ENCODE results near the gene TPR.

TPR gene

DNA sequence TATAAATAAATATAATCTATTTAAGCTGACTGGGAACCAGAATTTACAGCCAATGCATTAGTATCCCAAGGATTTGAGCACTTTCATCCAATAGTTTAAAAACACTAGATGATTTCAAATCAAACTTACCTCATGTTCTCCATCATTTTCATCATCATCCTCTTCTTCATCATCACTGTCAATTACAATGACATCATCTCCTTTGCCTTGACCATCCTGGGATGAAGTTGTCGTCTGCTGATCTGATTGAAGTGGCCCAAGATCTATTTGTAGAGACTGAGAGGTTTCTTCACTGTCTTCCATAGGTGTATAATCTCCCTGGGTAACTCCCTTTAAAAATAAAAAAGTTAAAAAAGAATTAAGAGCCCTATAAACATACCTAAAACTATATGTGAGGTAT is 47.7 kb downstream of the TPR start:
- DNase-seq (ENCODE audit: low read depth in 2 of 2), result no peak

DNA sequence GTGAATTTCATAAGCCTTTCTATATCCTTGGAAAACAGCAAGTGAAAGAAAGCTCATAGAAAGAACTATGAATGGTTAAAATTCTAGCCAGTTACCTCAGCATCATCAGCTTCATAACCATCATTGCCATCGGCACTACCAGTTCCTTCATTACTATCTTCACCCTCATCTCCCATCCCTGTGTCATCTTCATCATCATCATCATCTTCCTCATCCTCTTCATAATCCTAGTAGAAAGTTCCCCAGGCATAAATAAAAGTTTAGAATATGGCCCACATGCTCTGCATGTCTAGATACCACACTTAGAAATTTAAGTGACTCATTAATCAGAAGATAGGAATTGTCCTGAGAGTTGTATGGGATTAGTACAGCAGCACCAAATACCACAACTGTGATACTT is 49.0 kb downstream of the TPR start:
- no peak for DNase-seq (ENCODE audit: low read depth in 2 of 2)

DNA sequence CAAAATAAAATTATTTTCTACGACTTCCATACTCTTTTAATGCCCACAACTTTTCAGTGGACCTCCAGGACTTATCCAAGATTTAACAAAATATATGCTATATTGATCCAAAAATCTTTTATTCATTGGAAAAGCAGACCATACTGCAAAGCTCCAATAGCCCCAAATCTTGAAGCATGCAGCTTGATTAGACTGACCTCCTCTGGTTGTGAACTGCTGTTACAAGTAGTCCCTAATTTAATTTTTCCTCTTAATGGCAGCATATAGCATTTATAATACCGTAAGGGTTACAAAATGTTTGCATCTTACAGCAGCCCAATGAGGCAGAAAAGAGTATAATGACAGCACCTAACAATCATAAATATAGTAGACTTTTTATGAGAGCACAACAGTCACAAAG is 49.8 kb downstream of the TPR start:
- DNase-seq (ENCODE audit: low read depth in 2 of 2), result no peak

DNA sequence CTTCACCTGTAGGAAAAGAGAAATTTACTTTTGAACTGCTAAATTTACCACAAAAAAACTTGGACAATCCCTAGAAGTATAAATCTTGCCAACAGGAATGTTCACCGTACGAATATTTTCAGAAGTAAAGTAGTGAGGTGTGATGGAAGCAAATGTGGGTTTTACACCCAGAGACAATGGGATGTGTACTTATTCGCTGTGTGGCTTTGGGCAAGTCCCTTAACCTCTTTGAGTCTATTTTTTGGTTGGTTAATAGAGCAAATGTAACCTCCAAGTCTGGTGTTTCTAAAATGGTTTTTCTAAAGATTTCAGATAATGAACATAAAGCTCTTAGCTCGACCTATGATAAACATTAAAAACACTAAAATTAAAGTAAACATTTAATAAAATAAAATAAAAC is 51.2 kb downstream of the TPR start:
- DNase-seq (ENCODE audit: low read depth in 2 of 2), result no peak

- DNase-seq (ENCODE audit: low read depth in 2 of 2), result no peak
Measured at GRCh38 chr1:186315570-186315969, 59.5 kb downstream of the TPR start.

DNA sequence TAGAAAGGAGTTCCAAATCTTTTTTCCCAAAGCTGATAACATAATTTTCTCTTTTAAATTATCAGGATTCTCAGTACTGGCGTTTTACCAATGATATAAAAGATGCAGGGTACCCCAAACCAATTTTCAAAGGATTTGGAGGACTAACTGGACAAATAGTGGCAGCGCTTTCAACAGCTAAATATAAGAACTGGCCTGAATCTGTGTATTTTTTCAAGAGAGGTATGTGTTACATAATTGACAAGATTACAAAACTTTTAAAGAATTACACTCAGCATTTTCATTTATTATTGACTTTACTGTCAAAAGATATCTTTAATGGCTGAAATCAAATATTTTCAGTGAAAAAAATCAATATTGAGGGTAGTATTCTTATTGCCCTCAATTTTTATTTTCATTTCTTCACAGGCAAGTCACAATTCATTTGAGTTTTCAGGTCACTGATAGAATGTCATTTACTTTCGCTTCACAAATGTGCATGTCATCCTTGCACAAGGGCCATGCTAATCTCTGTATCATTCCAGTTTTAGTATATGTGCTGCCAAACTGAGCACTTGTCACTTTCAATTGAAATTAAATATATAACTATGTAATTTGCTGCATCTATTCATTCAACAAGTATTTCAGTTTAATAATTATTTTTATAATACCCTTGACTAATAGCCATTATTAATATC is 63.5 kb downstream of the TPR start:
- DNase-seq (ENCODE audit: low read depth in 2 of 2), result no peak

GRCh38 chr1:186310307-186310706 is 64.7 kb downstream of the TPR start:
- DNase-seq (ENCODE audit: low read depth in 2 of 2), result no peak

DNA sequence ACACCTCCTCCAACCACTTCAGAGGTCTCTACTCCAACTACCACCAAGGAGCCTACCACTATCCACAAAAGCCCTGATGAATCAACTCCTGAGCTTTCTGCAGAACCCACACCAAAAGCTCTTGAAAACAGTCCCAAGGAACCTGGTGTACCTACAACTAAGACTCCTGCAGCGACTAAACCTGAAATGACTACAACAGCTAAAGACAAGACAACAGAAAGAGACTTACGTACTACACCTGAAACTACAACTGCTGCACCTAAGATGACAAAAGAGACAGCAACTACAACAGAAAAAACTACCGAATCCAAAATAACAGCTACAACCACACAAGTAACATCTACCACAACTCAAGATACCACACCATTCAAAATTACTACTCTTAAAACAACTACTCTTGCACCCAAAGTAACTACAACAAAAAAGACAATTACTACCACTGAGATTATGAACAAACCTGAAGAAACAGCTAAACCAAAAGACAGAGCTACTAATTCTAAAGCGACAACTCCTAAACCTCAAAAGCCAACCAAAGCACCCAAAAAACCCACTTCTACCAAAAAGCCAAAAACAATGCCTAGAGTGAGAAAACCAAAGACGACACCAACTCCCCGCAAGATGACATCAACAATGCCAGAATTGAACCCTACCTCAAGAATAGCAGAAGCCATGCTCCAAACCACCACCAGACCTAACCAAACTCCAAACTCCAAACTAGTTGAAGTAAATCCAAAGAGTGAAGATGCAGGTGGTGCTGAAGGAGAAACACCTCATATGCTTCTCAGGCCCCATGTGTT is 66.6 kb downstream of the TPR start:
- DNase-seq (ENCODE audit: low read depth in 2 of 2), result no peak

- no peak for DNase-seq (ENCODE audit: low read depth in 2 of 2)
Measured at GRCh38 chr1:186307445-186307844, 67.6 kb downstream of the TPR start.

DNA sequence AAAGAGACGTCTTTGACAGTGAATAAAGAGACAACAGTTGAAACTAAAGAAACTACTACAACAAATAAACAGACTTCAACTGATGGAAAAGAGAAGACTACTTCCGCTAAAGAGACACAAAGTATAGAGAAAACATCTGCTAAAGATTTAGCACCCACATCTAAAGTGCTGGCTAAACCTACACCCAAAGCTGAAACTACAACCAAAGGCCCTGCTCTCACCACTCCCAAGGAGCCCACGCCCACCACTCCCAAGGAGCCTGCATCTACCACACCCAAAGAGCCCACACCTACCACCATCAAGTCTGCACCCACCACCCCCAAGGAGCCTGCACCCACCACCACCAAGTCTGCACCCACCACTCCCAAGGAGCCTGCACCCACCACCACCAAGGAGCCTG is 68.5 kb downstream of the TPR start:
- no peak for DNase-seq (ENCODE audit: low read depth in 2 of 2)

- DNase-seq (ENCODE audit: low read depth in 2 of 2), result no peak
Measured at GRCh38 chr1:186304982-186305949, 69.8 kb downstream of the TPR start.

DNA sequence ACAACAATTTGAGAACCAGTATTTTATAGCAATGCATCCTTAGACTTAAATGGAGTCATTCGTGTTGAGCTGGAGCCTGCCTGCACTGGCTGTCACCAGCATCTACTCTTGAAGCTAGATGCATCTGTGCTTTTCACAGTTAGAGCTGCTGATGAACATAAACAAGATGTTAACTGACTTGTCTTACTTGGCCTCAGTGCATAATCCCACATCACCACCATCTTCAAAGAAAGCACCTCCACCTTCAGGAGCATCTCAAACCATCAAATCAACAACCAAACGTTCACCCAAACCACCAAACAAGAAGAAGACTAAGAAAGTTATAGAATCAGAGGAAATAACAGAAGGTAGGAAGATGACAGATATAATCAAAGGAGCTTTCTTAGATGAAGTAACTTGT is 71.1 kb downstream of the TPR start:
- DNase-seq (ENCODE audit: low read depth in 2 of 2), result no peak

GRCh38 chr1:186302381-186302920 is 72.6 kb downstream of the TPR start:
- no peak for DNase-seq (ENCODE audit: low read depth in 2 of 2)

DNA sequence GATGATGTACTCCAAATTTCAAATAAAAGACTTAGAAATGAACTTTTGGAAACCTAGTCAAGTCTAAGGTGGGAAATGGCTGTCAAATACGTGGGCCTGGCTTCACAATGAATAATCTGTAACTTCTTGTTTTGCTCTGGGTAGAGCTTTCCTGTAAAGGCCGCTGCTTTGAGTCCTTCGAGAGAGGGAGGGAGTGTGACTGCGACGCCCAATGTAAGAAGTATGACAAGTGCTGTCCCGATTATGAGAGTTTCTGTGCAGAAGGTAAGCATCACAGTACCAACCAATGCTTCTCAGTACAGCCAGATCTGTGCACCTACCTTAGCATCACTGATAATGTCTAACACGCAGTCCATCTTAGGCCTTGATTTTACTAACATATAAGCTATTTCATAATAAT is 73.6 kb downstream of the TPR start:
- DNase-seq (ENCODE audit: low read depth in 2 of 2), result no peak

DNA sequence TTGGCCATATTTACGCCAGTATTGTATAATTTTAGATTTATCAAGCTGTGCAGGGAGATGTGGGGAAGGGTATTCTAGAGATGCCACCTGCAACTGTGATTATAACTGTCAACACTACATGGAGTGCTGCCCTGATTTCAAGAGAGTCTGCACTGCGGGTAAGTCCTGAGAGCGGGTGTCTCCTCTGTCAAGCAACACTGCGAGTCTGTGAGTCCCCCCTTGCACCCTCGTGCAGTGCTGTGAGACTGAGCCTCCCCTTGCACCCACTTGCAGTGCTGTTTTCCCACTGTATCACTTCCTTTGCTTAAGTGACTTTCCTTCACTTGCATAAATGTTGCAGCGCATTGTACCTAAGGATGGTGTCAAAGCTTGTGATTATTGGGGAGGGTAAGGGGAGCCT is 75.0 kb downstream of the TPR start:
- no peak for DNase-seq (ENCODE audit: low read depth in 2 of 2)

- no peak for DNase-seq (ENCODE audit: low read depth in 2 of 2)
Measured at GRCh38 chr1:186299570-186299969, 75.5 kb downstream of the TPR start.

DNA sequence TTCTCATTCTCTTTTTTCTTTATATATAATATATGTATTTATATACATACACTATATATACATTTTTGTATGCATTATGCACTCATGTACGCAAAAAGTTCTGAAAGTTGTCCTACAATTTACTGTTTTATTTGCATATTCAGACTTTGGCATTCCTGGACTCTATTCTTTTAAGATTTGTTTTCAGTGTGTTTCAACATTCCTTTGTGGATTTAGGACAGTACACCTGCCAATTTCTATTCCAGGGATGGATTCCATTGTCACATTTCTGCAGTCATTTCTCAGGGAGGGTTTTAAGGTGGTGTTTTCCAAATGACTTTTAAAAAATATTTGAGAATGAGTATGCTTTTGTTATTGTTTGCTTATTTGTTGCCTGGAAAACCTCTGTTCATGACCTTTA is 76.2 kb downstream of the TPR start:
- no peak for DNase-seq (ENCODE audit: low read depth in 2 of 2)

GRCh38 chr1:186297439-186298045 is 77.5 kb downstream of the TPR start:
- DNase-seq (ENCODE audit: low read depth in 2 of 2), result no peak

- DNase-seq (ENCODE audit: low read depth in 2 of 2), result no peak
Measured at GRCh38 chr1:186295980-186296379, 79.1 kb downstream of the TPR start, which contains the start of gene PRG4. TSS of gene PRG4 (plus strand) at chr1:186296279.

- no peak for DNase-seq (ENCODE audit: low read depth in 2 of 2)
Measured at GRCh38 chr1:186292875-186293274, 82.2 kb downstream of the TPR start.

GRCh38 chr1:186291271-186291670 is 83.8 kb downstream of the TPR start:
- no peak for DNase-seq (ENCODE audit: low read depth in 2 of 2)
